Progenitor cell of endocrine pancreas (in vitro differentiated cells): ENCODE measurements around the gene DENND4B. TPM values are rescaled to one million over a fixed set of nuclear protein-coding genes. Genes with fewer than 3 reads are reported as not detected.
"Not testable (repeated sequence)": the region's sequence is repeated elsewhere in the genome, so short reads cannot be mapped to it uniquely, and the experiment has no call there.

Experiments
- DNase-seq: peaks from one replicate; pipeline ENCODE4 v3.0.0; 2021; ENCODE audit warnings: low spot score; ENCODE audit not compliant: unreplicated experiment
- H3K27ac Mint-ChIP-seq: 2 replicates; pipeline ENCODE4 v1.8.0; 2021; ENCODE audit warnings: mild to moderate bottlenecking, moderate library complexity, mixed read lengths
- H3K27me3 Mint-ChIP-seq: 2 replicates; pipeline ENCODE4 v1.8.0; 2021; ENCODE audit warnings: mixed read lengths
- H3K36me3 Mint-ChIP-seq: 2 replicates; pipeline ENCODE4 v1.8.0; 2022; ENCODE audit warnings: mixed read lengths; ENCODE audit not compliant: insufficient read depth
- H3K4me1 Mint-ChIP-seq: 2 replicates; pipeline ENCODE4 v1.8.0; 2021; ENCODE audit warnings: low read depth, mixed read lengths
- H3K4me3 Mint-ChIP-seq: 2 replicates; pipeline ENCODE4 v1.8.0; 2021; ENCODE audit warnings: low read depth, mild to moderate bottlenecking, moderate library complexity, mixed read lengths
- H3K9me3 Mint-ChIP-seq: 2 replicates; pipeline ENCODE4 v1.8.0; 2021; ENCODE audit warnings: low read depth, mixed read lengths
- total RNA-seq: library from RNA; stranded (reverse); gene quantifications from 2 replicates; pipeline ENCODE4 v1.2.1, GENCODE V29; 2021
- TF ChIP-seq, protein P1 (sequence below): fragments of 200-600 bp; sonication (generic); IDR thresholded peaks from one replicate; pipeline ENCODE4 v1.5.0; 2021; ENCODE audit warnings: antibody characterized with exemption, mild to moderate bottlenecking; ENCODE audit not compliant: unreplicated experiment

DENND4B gene
- total RNA-seq, 1 donor from 2014 or later: 93.4 TPM

DNA sequence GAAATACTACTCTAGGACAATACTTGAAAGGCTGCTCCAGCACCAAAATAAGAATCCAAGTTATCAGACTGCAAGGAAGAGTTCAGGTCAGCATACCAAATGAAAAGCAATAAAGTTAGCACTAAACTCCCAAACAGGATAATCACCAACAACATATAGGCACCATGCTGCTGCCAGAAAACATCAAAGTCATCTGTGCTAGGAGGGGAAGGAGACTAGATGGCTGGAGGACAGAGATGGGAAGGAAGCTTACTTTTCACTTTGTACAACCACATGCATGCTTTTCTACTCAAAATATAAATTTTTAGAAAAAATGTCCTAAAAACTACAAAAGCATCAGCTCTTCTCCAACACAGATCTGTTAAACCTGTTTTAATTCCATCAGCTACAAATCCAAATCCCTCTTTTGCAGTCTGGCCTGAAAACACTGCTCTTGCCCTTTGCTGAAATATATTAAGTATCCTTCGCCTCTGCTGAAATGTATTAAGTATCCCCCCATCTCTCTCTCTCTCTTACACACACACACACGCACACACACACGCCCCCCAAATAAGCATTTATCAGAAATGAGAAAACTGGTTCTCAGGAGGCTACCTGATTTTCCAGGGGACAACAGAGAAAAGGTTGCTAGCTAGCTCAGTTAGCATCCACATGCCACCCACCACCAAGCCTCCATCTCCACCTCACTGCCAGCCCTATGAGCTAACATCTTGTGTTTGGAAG lies 25.3 kb downstream of the DENND4B start:
- Mint-ChIP-seq H3K27ac (peak overlapping the region; percentile 89), H3K9me3 (no peaks in the 10 kb centered on the region), H3K4me3 (peak overlapping the region; percentile 86), H3K27me3 (no peaks in the 10 kb centered on the region), H3K4me1 (peaks cover 25% of the 10 kb centered on the region), H3K36me3 (no peaks in the 10 kb centered on the region)
- DNase-seq: no peak
- TF ChIP-seq, protein P1, sequence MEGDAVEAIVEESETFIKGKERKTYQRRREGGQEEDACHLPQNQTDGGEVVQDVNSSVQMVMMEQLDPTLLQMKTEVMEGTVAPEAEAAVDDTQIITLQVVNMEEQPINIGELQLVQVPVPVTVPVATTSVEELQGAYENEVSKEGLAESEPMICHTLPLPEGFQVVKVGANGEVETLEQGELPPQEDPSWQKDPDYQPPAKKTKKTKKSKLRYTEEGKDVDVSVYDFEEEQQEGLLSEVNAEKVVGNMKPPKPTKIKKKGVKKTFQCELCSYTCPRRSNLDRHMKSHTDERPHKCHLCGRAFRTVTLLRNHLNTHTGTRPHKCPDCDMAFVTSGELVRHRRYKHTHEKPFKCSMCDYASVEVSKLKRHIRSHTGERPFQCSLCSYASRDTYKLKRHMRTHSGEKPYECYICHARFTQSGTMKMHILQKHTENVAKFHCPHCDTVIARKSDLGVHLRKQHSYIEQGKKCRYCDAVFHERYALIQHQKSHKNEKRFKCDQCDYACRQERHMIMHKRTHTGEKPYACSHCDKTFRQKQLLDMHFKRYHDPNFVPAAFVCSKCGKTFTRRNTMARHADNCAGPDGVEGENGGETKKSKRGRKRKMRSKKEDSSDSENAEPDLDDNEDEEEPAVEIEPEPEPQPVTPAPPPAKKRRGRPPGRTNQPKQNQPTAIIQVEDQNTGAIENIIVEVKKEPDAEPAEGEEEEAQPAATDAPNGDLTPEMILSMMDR: no peak

DNA sequence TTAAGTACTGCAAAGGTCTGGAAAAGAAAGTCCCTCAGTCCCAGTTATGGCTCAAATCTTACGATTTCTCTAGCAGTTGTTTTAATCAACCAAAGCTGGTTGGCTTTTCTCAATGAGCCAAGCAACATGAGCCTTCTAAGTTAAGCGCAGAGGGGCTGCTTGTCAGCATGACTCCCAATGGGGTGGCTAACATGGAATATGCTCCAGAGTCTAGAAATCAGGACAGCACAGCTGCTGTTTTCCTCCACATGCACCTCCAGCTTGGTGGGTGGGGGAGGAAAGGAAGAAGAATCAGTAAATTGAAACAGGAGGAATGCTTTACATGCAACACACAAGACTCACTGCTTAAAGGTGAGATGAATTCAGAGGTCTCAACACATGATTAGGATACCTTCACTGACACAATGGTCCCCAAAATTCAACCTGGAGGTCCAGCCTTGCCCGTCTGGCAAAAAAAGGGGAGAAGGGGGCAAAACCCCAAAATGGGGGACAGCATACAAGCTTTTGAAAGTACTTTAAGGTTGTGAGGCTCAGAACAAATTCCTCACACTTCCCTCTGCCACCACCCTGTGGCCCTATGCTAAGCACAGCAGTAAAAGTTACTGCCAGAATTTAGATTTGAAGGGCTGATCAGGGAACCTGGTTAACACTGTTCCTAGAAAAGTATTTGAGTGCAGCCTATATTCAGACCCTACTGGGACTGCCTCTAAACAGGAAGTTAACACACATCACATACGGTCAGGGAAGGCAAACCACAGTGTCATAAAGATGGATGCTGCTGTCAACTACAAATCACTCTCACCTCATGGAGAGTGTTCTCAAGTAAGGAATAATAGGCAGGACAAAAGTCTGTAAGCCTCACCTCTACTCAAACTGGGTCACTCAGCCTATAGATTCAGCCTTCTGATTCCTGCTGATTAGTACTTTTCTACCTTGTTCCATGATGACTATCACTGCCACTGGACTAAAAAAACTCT lies 26.4 kb downstream of the DENND4B start:
- TF ChIP-seq, protein P1: peak; percentile 12
- H3K27me3 Mint-ChIP-seq: no peaks in the 10 kb centered on the region
- H3K27ac Mint-ChIP-seq: peak overlapping the region; percentile 72
- no peaks in the 10 kb centered on the region for H3K9me3 Mint-ChIP-seq
- H3K4me1 Mint-ChIP-seq: peaks cover 25% of the 10 kb centered on the region
- H3K4me3 Mint-ChIP-seq: peak overlapping the region; percentile 86
- no peak for DNase-seq
- H3K36me3 Mint-ChIP-seq: no peaks in the 10 kb centered on the region

DNA sequence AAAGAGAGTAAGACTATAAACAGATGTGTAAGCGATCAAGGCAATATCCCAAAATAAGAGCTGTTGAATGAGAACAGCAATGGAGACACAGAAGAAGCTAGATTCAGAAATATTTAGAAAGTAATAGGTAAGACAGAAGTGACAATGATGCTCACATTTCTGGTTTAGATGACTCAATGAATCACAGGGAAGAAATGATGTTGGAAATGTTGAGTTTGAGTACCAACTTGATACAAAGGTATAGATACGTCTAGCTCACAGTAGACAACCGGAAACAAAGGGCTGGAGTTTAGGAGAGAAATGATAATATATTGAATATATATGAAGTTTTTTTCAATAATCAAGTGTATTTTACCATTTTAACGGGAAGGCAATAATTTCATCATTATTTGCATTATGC lies 30.2 kb downstream of the DENND4B start:
- DNase-seq: no peak
- Mint-ChIP-seq H3K4me1 (peaks cover 20% of the 10 kb centered on the region), H3K4me3 (no peak overlapping the region), H3K27ac (no peak overlapping the region), H3K27me3 (no peaks in the 10 kb centered on the region), H3K9me3 (no peaks in the 10 kb centered on the region), H3K36me3 (peaks cover 3% of the 10 kb centered on the region)
- TF ChIP-seq, protein P1: no peak

DNA sequence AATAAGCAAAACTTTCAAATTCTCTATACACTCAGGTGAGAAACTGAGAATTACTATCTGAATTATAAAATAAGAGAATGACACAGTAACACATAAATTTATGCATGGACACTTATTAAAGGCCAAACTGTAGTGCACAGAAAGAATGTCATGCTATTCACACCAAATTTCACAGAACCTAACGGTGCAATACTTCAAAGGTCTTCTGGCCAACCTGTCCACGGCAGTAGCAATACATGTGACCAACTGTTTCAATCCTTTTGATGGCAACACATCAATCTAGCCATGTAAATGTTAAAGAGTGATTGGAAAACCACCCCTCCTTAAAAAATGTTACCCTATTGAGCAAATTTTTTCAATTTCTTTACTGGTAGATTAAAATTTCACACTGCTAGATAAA lies 34.2 kb downstream of the DENND4B start:
- H3K9me3 Mint-ChIP-seq: no peaks in the 10 kb centered on the region
- H3K4me1 Mint-ChIP-seq: no peaks in the 10 kb centered on the region
- H3K27me3 Mint-ChIP-seq: no peaks in the 10 kb centered on the region
- no peak overlapping the region for H3K27ac Mint-ChIP-seq
- TF ChIP-seq, protein P1: no peak
- H3K36me3 Mint-ChIP-seq: peaks cover 10% of the 10 kb centered on the region
- no peak for DNase-seq
- no peak overlapping the region for H3K4me3 Mint-ChIP-seq

DNA sequence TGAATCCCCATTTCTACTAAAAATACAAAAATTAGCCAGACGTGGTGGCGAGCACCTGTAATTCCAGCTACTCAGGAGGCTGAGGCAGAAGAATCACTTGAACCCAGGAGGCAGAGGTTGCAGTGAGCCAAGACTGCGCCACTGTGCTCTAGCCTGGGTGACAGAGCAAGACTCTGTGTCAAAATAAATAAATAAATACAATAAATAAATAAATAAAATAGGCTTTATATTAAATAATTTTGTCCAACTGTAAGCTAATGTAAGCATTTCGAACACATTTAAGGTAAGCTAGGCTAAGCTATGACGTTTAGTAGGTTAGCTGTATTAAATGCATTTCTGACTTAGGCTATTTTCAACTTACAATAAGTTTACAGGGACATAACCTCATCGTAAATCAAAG lies 36.0 kb downstream of the DENND4B start:
- H3K27ac Mint-ChIP-seq, H3K9me3 Mint-ChIP-seq, DNase-seq, H3K4me3 Mint-ChIP-seq, H3K27me3 Mint-ChIP-seq, H3K4me1 Mint-ChIP-seq: not testable (repeated sequence)
- H3K36me3 Mint-ChIP-seq: peaks cover 18% of the 10 kb centered on the region
